ENCODE results near the gene AGAP1. TPM values are rescaled to one million over a fixed set of nuclear protein-coding genes. Genes with fewer than 3 reads are reported as not detected.

Gene AGAP1
- total RNA-seq, 1 donor from 2014 or later, result 17.5 TPM

DNA sequence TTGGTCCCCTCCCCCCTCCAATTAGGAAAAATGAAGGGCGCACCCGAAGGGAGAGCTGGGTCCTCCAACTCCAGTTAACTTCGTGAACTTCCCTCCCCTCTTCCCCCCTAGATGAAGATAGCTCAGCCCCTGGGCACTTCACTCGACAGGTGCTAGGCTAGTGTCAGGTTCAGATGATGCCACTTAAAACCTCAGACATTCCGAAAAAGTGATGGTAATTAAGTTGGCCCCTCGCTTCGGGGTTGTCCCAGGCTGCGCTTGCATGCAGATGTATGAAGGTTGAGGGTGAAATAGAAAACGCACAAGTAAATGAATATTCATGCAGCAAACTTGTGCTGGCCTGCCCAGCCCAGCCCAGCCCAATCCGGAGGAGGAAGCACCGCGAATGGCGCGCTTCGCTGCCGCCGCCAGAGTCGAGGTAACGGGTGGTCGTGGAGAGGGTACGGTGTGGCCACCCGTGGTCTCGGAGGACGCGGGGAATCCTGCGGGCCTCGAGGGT is 677.4 kb downstream of the AGAP1 start:
- TF ChIP-seq, protein P1, sequence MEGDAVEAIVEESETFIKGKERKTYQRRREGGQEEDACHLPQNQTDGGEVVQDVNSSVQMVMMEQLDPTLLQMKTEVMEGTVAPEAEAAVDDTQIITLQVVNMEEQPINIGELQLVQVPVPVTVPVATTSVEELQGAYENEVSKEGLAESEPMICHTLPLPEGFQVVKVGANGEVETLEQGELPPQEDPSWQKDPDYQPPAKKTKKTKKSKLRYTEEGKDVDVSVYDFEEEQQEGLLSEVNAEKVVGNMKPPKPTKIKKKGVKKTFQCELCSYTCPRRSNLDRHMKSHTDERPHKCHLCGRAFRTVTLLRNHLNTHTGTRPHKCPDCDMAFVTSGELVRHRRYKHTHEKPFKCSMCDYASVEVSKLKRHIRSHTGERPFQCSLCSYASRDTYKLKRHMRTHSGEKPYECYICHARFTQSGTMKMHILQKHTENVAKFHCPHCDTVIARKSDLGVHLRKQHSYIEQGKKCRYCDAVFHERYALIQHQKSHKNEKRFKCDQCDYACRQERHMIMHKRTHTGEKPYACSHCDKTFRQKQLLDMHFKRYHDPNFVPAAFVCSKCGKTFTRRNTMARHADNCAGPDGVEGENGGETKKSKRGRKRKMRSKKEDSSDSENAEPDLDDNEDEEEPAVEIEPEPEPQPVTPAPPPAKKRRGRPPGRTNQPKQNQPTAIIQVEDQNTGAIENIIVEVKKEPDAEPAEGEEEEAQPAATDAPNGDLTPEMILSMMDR (conservative IDR thresholded peaks at IDR 0.05; ENCODE audit: low read depth, low read length), result no peak
- no peak for DNase-seq (ENCODE audit: low read depth)
- H3K4me3 ChIP-seq (ENCODE audit: low read depth, low read length), result no peak overlapping the region

DNA sequence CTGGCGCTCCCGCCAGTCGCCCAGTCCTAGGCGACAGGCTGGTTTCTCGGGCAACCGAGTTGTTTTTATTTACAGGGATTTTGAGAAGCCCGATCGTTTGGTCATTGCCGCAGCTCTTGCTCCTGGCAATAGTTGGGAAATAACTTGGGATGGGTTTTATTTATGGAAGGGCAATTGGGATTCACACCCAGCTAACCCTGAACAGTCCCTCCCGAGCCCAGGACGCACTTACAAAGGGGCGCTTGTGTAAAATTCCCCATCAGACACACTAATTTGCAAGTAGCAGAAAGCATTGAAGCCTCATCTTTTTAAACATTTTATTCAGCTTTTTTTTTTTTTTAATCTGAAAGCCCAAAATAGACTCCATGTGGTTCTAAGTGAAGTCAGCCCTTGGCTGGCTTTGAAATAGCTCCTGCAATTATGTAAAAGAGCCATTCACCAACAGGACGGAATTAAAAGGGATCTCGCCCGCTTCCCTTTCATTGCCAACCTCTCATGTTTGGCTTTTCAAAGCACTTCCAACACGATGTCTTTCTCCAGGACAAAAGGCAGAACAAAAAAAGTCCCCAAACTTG is 677.9 kb downstream of the AGAP1 start:
- DNase-seq (ENCODE audit: low read depth), result no peak
- H3K4me3 ChIP-seq (ENCODE audit: low read depth, low read length), result no peak overlapping the region
- TF ChIP-seq, protein P1 (conservative IDR thresholded peaks at IDR 0.05; ENCODE audit: low read depth, low read length), result no peak

DNA sequence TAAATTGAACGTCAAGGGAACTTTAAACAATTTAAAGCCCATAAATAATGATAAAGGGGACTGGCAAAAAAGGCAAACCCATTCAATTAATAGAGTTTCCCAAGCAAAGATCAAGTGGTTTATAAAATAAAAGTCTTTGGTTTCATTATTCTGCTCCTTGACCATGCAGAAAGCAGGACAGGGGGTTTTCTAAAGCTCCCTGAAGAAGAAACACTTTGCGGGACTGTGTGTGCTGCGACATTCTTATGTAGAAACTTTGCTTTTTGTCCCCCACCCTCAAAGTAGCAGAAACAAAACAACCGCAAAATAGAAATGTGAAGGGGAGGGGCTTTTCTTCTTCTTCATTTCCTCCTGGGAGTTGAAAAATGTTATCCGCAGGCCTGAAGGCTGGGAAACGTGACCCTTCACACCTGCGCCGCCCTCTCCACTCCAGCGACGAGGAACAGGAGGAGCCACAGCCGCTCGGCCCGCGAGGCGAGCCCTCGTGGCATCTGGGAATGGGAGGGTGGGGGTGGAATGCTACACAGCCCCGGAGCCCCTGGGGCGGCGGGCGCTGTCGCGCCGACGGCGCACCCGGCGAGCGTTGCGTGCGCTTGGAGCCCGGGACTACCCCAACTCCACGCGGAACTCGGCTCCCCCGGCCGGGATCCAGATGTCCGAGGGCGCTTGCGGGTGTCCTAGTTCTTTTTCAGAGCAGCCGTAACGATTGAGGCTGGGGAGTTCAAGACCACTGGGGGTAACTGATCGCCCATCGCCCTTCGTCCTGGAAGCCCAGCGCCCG is 678.6 kb downstream of the AGAP1 start:
- TF ChIP-seq, protein P1 (conservative IDR thresholded peaks at IDR 0.05; ENCODE audit: low read depth, low read length), result no peak
- DNase-seq (ENCODE audit: low read depth), result no peak

DNA sequence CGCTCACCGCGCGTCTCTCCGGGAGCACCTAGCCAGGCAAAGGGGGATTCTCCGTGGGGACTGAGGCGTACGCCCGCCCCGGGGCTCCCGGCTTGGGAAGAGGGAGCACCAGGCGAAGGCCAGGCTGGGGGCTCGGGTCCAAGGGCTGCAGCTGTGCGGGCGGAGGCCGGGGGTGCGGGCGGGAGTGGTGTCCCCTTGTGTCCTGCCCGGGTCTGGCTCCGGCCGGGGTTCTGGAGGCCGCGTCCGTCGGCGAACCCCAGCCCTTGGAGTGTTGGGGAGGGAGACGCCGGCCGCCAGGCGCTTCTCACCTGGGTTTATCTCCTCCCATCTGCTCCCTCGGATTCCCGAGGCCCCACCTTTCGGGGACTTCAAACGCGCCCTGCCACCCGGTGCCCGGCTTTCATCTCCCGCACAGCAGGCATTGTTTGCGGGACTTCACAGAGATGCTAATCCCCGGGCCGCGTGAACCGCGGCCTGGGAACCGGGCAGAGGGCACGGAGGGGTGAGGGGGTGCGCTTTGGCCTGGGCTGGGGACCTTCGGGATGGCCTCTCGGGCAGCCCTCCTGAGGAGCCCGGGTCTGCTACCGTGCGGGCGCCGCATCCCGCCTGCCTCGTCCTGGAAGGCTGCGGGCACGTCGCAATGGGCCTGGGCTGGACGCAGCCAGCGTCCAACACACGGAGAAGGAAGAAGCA is 679.3 kb downstream of the AGAP1 start:
- DNase-seq (ENCODE audit: low read depth), result no peak
- H3K4me3 ChIP-seq (ENCODE audit: low read depth, low read length), result no peak overlapping the region
- TF ChIP-seq, protein P1 (conservative IDR thresholded peaks at IDR 0.05; ENCODE audit: low read depth, low read length), result no peak

More for the DNA sequence above, 678.6 kb downstream of the AGAP1 start:
- no peak overlapping the region for H3K4me3 ChIP-seq (ENCODE audit: low read depth, low read length)

DNA sequence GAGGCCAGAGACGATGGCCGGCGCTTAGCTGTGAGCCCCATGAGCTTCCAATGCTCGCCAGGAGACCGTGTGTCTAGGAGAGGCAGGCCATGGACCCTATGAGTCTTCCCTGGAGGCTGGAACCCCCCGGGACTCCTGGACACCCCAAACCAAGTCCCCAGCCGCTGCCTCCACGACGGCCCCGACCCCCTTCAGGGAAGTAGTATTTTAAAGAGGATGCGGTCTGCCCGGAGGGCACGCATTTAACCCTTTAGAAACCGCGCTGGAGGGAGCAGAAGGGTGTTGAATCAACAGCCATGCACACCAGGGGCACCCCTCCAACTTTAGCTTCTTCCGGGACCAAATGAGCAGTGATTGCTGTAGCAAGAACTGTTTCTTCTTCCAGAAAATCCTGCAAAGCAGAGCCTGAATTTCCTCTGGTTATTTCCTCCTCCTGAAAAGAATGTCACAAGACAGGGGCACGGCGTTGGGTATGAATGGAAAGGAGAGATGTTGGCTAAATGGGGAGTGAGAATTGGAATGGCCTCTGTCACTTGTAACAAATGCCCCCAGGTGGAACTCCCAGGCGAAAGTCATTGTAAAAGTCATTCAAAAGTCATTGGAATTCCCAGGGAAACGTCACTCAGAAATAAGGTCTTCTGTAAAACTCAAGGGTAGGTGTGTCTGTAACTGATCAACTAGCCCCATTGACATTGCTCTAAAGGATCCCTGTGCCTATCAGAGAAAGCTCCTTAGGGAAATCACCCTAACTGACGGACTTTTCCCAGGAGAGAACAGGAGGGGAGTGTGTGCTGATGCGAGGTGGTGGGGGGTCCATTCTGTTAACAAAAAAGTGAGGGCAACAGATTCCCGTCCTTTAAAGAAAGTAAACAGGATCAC is 680.1 kb downstream of the AGAP1 start:
- no peak overlapping the region for H3K4me3 ChIP-seq (ENCODE audit: low read depth, low read length)
- DNase-seq (ENCODE audit: low read depth), result no peak
- TF ChIP-seq, protein P1 (conservative IDR thresholded peaks at IDR 0.05; ENCODE audit: low read depth, low read length), result no peak

DNA sequence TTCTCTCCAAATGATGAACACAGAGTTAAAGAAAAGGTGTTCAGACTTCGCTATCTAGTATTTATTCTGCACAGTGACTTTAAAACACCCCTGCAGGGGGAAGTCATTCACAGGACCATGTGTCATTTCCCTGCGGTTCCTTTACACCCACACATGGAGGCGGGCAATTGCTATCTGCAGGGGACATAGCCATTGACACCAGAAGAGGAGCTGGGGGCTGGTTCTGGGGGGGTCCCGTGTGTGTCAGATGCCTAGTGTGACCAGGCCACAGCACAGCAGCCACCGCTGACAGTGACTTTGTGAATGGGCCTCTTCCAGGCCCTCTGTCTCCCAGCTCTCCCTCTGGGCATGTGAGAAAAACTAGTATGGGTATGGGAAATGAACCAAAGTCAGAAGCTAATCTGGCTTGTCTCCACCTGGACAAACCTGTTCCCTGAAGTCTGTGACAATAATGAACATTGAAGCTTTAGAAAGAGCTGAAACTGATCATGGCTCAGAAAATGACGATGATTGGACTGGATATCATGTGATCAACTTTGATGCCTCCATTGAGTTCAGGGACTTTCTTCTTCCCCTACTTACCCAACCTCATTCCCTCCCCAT is 681.8 kb downstream of the AGAP1 start:
- no peak for DNase-seq (ENCODE audit: low read depth)
- no peak overlapping the region for H3K4me3 ChIP-seq (ENCODE audit: low read depth, low read length)
- TF ChIP-seq, protein P1 (conservative IDR thresholded peaks at IDR 0.05; ENCODE audit: low read depth, low read length), result no peak

Measured in epithelial cell of proximal tubule (primary cell).